Measurements from ENCODE around the gene HNRNPC. TPM values are rescaled to one million over a fixed set of nuclear protein-coding genes. Genes with fewer than 3 reads are reported as not detected.
"Not testable (repeated sequence)": the region's sequence is repeated elsewhere in the genome, so short reads cannot be mapped to it uniquely, and the experiment has no call there.

HNRNPC gene
- total RNA-seq = 238 TPM
- long read RNA-seq, full-length matches to known transcripts = 134 of 166 reads
- long read RNA-seq, partial matches to known transcripts = 14 of 166 reads
- long read RNA-seq, other reads (novel, unspliced or antisense) = 18 of 166 reads

DNA sequence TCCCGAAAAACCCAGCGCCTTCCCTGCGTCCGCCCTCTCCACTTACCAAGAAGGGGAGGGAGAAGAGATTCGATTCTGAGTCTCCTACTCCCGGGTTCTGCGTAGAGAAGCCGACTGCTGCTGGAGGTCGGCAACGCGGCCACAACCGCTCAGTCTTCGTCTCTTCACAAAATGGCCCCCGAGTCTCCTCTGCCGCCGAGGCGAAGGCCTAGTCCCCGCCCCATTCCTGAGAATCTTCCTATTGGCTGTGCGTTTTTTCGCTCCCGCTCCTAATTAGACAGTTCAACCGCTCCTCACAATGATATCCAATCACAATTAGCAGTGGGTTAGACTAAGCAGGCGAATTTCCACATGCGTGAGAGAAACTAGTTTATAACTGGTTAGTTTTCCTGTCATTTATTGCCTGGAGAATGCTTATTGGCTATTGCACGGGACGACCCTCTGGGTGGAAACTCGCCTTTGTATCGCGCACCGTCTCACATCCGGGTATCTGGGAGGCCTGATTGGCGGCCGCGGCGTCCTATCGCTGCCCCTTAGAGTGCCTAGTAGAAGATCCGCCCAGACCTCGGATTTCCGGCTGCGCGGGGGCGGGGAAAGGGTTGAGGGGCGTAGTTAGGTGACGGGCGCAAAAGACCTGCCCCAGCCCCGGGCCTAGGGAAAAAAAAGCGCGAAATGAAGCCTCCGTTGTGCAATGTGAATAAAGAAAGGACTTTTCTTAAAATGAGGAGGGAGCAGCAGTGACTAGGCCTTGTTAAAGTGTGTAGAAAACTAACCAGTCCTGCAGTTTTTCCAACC, at the start of gene HNRNPC:
HNRNPC (minus strand) TSS at position 191 of the 795 bp plus-strand sequence. CDS start 35,249 bp downstream, outside the sequence.
- peak; percentile 97 for ATAC-seq (ENCODE audit: poor library complexity)
- intact Hi-C loops (cut with DNase I) = no loop called here

DNA sequence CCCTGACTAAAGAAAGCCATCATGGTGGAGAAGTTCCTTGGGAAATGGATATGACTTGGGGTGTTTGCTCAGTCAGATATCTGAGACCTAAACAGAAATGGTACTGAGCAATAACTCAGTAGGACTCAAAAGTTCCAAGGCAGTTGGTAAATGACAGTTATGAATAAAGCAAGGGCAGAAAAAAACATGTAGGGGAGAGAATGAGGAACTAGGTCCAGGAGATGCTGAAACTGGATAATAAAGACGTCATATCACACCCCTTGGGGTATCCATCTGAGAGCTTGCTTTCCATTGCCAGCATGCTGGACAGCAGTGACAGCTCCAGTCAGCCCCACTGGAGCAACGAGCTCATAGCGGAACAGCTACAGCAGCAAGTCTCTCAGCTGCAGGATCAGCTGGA, 48.2 kb upstream of the HNRNPC start:
- intact Hi-C loops (cut with DNase I) = no loop called here
- no peak for ATAC-seq (ENCODE audit: poor library complexity)

More for the DNA sequence above, at the start of gene HNRNPC:
- peak; percentile 100 for DNase-seq

DNA sequence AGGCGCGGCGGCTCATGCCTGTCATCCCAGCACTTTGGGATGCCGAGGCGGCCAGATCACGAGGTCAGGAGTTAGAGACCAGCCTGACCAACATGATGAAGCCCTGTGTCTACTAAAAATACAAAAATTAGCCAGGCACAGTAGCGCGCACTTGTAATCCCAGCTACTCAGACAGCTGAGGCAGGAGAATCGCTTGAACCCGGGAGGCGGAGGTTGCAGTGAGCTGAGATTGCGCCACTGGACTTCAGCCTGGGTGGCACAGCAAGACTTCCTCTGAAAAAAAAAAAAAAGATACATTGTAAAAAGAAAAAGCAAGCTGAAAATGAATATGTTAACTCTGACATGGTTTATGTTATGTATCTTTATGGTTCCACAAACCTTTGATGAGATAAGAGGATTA, 44.3 kb upstream of the HNRNPC start:
- no peak for ATAC-seq (ENCODE audit: poor library complexity)
- DNase-seq = no peak
- intact Hi-C loops (cut with DNase I) = no loop called here

More for the DNA sequence above, 48.2 kb upstream of the HNRNPC start:
- DNase-seq = no peak

DNA sequence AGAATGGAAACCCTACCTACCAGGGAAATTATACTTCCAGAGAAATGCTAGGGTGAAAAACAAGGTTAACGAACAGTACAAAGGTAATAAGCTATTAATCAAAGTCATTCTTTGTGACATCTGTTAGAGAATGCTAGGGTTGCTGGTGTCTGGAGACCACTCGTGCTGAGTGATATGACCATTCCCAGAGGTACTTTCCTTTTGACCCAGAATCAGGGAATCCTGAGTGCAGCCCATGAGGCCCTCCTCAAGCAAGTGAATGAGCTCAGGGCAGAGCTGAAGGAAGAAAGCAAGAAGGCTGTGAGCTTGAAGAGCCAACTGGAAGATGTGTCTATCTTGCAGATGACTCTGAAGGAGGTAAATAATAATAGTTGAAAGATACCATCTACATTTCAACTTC, 42.4 kb upstream of the HNRNPC start:
- DNase-seq (no peak), ATAC-seq (ENCODE audit: poor library complexity) (no peak)
- intact Hi-C loops (cut with DNase I) = no loop called here

DNA sequence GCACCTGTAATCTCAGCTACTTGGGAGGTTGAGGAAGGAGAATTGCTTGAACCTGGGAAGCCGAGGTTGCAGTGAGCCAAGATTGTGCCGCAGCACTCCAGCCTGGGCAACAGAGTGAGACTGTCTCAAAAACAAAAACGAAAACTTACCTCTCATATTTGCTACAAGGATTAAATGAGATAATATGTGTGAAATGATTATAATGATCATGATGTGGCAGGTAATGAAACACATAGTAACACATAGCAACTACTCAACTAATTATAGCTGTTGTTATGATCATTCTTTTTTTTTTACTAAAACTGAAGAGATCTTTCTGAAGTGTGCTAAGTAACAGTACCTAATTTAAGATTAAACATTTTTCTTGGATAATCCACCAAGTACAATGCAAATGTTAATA, 40.7 kb upstream of the HNRNPC start:
- intact Hi-C loops (cut with DNase I) = no loop called here
- DNase-seq (no peak), ATAC-seq (ENCODE audit: poor library complexity) (no peak)

DNA sequence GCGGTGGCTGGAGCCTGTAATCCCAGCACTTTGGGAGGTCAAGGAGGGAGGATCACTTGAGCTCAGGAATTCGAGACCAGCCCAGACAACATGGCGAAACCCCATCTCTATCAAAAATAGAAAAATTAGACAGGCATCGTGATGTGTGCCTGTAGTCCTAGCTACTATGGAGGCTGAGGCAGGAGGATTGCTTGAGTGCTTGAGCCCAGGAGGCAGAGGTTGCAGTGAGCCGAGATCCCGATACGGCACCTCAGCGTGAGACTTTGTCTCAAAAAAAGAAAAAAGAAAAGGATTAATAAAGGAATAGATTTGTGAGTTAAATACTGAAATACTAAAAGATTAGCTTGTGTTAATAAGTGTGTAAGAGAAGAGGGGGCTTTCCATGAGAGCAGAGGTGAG, 40.0 kb upstream of the HNRNPC start:
- DNase-seq (no peak), ATAC-seq (ENCODE audit: poor library complexity) (no peak)
- intact Hi-C loops (cut with DNase I) = no loop called here

DNA sequence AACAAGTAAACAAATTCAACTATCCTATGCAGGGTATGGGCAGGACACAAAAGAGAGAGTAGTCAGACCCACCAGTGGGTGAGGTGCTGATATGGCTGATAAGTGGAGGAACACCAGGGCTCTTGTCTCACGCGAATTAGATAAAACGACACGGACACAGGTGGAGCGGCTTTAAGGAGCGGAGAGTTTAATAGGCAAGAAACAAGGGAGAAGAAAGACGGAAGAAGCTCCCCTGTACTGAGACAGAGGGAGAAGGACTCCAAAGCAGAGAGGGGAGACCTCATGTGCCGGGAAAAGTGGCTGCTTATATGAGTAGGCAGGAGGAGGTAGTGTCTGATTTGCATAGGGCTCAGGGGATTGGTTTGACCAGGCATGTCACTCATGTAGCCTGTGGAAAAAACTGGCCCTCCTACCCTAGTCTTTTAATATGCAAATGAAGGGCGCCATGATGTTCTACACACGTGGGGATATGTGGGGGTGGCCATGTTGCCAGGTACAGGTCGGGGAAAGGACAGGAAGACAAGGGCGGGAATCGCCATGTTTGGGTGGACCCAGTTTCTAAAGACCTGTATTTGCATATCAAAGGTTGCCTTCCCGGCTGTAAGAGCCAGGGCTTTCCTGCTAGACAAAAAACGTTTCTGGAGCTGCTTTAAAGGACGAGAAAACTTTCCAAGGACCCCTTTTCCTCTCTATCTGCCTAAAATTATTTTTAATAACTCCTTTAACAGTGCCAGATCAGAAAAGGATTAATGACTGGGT, 39.4 kb upstream of the HNRNPC start:
- intact Hi-C loops (cut with DNase I) = no loop called here
- ATAC-seq (ENCODE audit: poor library complexity) (peak; percentile 89), DNase-seq (peak; percentile 59)

DNA sequence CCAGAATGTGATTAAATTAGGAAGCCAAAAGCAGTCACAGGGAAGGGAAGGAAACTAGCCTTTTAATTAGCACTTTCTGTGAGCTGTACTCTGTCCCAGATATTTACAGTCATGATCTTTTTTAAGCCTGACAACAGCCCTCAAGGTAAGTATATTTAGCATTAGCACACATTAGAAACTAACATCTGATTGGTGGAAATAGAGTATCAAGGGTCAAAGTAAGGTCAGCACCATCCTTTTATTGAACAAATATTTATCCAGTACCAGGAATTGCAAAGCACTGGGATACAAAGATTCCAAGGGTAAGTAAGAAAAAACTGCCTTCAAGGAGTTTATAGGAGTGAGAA, 38.9 kb upstream of the HNRNPC start:
- intact Hi-C loops (cut with DNase I) = no loop called here
- ATAC-seq (ENCODE audit: poor library complexity) = peak; percentile 81
- DNase-seq = no peak

DNA sequence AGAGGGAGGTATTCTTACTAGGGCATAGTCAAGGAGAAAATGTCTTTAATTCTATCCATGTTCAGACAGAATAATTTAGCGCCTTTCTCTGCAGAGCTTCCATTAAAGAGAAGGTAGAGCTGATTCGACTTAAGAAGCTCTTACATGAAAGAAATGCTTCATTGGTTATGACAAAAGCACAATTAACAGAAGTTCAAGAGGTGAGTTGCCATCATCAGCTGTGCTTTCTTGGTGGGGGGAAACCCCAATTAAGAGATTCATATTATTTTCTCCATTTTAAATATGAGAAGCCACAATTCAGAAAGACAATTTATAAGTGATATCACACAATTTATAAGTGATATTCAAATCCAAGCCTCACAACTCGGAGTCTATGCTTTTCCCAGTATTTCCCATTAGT, 38.4 kb upstream of the HNRNPC start:
- DNase-seq (no peak), ATAC-seq (ENCODE audit: poor library complexity) (no peak)
- intact Hi-C loops (cut with DNase I) = no loop called here

DNA sequence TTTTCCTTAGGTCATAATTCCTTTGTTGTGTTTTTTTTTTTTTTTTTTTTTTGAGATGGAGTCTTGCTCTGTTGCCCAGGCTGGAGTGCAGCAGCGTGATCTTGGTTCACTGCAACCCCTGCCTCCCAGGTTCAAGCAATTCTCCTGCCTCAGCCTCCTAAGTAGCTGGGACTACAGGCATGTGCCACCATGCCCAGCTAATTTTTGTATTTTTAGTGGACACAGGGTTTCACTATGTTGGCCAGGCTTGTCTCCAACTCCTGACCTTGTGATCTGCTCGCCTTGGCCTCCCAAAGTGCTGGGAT, 33.5 kb upstream of the HNRNPC start:
- ATAC-seq (ENCODE audit: poor library complexity); DNase-seq; intact Hi-C loops (cut with DNase I): not testable (repeated sequence)

DNA sequence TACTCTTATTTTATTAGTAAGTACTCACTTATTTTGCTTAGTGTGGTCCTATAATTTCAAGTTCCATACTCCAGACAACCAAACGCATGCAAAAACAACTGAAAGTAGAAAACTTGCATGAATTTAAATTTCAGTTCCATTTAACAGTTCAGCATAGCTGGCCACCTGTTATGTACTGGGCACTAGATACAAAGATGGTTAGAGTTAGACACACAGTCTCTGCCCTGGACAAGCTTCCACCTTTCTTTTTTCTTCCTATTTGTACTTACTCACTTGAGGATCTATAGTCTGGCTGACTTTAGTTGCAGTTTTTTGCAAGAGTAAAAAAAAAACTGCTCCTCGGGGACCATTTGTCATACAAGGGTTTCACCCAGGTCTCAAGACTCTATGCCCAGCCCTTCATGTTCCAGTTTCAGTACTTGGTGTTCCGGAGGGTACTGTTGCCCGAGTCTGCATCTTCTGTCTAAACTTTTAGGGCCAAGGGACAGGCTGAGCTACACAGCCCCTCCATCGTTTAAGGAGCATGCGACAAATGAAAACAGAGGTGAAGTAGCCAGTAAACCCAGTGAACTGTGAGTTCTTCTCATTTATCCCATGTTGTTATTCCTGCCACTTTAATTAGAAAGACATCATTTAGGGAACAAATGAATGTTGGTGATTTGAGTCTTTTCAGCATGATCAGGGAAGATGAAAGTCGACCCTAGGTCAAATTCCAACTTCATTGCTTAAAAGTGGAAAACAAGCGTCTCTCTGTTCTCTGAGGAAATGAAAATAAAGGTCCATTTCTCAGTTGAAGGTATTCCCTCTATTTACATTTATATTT, 33.0 kb upstream of the HNRNPC start:
- intact Hi-C loops (cut with DNase I) = no loop called here
- ATAC-seq (ENCODE audit: poor library complexity) (no peak), DNase-seq (no peak)

DNA sequence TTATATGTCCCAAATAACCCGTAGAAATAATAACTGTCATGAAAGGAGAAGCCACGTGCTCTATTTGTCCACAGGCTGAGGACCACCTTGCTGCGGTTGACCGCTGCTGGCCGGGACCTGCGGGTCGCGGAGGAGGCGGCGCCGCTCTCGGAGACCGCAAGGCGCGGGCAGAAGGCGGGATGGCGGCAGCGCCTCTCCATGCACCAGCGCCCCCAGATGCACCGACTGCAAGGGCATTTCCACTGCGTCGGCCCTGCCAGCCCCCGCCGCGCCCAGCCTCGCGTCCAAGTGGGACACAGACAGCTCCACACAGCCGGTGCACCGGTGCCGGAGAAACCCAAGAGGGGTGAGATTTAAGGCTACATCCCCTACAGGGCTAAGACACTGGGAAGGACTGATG, 31.6 kb upstream of the HNRNPC start:
- ATAC-seq (ENCODE audit: poor library complexity) = peak; percentile 73
- intact Hi-C loops (cut with DNase I) = no loop called here
- peak; percentile 52 for DNase-seq

DNA sequence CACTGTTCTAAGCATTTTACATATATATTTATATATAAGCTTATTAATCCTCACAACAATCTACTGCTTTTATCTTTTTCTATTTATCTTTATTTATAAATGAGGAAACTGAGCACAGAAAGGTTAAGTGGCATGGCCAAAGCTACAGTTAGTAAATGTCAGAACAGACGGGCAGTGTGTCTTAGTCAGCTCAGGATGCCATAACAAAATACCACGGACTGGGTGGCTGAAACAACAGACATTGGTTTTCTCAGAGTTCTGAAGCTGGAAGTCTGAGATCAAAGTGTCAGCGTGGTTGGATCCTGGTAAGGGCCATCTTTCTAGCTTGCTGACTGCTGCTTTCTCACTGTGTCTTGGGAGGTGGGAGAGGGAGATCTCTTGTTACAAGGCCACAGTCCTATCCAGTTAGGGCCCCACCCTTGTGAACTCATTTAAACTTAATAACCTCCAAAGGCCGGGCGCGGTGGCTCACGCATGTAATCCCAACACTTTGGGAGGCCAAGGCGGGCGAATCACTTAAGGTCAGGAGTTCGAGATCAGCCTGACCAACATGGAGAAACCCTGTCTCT, 30.4 kb upstream of the HNRNPC start:
- DNase-seq (no peak), ATAC-seq (ENCODE audit: poor library complexity) (no peak)
- intact Hi-C loops (cut with DNase I) = no loop called here

DNA sequence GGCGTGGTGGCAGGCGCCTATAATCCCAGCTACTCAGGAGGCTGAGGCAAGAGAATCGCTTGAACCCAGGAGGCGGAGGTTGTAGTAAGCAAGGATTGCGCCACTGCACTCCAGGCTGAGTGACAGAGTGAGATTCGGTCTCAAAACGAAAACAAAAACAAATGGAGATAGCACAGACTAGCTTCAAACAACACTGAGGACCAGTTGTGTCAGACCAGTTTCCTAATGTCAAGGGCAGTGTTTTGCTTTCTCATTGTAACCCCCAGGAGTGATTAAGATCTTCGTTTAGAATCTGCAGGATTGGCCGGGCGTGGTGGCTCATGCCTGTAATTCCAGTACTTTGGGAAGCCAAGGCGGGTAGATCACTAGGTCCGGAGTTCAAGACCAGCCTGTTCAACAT, 29.1 kb upstream of the HNRNPC start:
- DNase-seq = peak; percentile 10
- no peak for ATAC-seq (ENCODE audit: poor library complexity)
- intact Hi-C loops (cut with DNase I) = no loop called here

DNA sequence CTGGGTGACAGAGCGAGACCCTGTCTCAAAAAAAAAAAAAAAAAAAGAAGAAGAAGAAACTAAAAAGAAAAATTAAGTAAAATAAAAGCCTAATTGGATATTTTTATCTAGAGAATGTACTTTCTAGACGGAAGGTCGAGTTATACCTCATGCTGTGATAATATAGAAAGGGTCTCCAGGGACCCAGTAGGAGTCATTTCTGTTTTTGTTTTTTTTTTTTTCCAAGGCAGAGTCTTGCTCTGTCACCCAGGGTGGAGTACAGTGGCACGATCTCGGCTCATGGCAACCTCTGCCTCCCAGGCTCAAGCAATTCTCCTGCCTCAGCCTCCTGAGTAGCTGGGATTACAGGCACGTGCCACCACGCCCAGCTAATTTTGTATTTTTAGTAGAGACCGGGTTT, 24.8 kb upstream of the HNRNPC start:
- peak; percentile 11 for DNase-seq
- intact Hi-C loops (cut with DNase I); ATAC-seq (ENCODE audit: poor library complexity): not testable (repeated sequence)

DNA sequence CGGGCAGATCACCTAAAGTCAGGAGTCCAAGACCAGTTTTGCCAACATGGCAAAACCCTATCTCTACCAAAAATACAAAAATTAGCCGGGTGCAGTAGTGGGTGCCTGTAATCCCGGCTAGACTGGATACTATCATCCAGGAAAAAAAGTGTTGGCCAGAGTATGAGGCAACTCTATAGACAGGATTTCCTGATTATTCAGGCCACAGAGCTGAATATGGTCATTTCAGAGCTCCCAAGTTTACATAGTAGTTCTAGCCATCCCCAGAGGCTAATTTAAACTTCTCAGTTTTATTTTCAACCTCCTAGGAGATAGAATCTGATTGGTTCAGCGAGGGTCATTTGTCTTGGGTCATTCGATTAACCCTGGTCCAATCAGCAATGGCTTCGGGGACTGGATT, 17.9 kb upstream of the HNRNPC start:
- no peak for DNase-seq
- intact Hi-C loops (cut with DNase I) = no loop called here
- no peak for ATAC-seq (ENCODE audit: poor library complexity)

DNA sequence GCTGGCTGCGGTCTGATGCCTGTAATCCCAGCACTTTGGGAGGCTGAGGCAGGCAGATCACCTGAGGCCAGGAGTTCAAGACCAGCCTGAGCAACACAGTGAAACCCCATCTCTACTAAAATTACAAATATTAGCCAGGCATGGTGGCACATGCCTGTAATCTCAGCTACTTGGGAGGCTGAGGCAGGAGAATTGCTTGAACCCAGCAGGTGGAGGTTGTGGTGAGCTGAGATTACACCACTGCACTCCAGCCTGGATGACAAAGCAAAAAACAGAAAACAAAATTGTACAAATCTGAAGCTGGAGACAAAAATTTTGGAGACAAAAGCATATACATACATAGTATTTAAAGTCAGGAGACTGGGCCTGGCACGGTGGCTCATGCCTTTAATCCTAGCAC, 17.3 kb upstream of the HNRNPC start:
- intact Hi-C loops (cut with DNase I); ATAC-seq (ENCODE audit: poor library complexity): not testable (repeated sequence)
- DNase-seq = peak; percentile 6

DNA sequence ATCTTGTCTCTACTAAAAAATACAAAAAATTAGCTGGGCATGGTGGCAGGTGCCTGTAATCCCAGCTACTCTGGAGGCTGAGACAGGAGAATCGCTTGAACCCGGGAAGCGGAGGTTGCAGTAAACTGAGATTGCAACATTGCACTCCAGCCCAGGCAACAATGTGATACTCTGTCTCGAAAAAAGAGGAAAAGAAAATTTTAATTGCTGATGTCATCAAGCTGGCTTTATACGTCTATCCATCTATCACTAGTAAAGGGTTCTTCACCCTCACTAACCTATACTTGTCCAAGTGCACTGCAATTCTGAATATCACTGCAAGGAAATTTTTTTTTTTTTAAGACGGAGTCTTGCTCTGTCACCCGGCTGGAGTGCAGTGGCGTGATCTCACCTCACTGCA, 12.7 kb upstream of the HNRNPC start:
- ATAC-seq (ENCODE audit: poor library complexity); intact Hi-C loops (cut with DNase I): not testable (repeated sequence)
- DNase-seq = peak; percentile 5

DNA sequence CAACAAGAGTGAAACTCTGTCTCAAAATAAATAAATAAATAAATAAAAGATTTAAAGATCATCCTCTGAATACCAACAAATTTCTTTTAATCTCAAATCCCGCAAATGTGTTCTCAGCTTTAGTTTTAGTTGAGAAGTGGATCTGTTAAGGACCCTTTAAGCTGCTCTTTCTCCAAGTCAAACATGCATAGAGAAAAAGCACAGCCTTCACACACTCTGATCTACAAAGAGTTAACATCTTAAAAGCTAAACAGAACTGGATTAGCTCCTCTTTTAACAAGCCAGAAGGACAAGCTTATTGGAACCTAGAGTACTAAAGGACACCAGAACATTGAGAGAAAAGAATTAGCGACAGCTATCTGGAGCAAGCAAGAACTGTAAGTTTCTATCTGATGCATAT, 10.5 kb upstream of the HNRNPC start, which contains the start of gene RPGRIP1:
RPGRIP1 (plus strand) TSS at position 301 of the 400 bp plus-strand sequence. CDS start 7,894 bp downstream, outside the sequence.
- intact Hi-C loops (cut with DNase I) = no loop called here
- ATAC-seq (ENCODE audit: poor library complexity) = no peak
- no peak for DNase-seq
